ENCODE data around the gene ZDHHC8. TPM values are rescaled to one million over a fixed set of nuclear protein-coding genes. Genes with fewer than 3 reads are reported as not detected.

The ZDHHC8 gene
- total RNA-seq, 2 donors from 2014 or later, result 14.1 to 36.6 TPM

DNA sequence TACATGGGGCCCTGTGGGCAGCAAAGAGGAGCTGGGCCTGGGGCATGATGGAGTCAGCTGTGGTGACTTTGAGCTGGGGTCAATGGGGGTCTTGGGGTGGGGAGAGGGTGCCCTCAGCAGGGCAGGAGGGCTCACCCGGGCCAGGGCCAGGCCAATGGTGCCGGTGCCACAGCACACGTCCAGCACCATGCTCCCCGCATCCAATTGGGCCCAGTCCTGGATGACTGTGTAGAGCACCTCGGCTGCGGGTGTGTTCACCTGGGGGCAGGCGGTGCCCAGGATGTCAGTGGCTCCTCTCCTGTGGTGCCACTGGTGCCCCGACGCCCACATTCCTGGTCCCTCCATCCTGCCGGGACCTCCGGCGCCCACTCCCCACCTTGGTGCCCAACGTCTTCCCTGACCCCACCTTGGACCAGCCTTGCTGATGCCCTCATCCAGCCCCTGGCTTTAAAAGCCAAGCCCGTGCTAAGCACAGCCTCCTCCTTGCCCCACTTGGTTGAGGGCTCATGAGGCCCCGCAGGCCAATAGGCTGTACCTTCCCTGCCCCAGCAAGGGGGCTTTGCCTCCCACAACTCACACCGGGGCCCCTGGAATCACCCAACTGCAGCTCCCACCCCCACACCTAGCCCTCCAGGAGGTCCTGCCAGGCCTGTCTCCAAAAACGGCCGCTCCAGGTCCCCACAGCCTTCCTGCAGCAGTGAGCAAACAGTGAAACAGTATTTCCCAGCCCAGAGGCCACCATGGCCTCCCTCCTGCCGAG, 17.9 kb upstream of the ZDHHC8 start:
- Histone ChIP-seq H3K4me1 (replicated peaks) (peaks cover 3% of the 10 kb centered on the region), H3K27me3 (replicated peaks; ENCODE audit: insufficient read depth) (no peaks in the 10 kb centered on the region), H3K36me3 (peaks cover 0 to 21% of the 10 kb centered on the region in 2 donors), H3K4me3 (no peak overlapping the region), H3K9me3 (no peaks in the 10 kb centered on the region), H3K27ac (no peak overlapping the region)
- WGBS, result 88% methylated on average over 18 of the region's 19 CpGs
- no peak for DNase-seq (ENCODE audit: low spot score)
- intact Hi-C loops (cut with DNase I), result no loop called here
- no peak for TF ChIP-seq POLR2AphosphoS5 (IDR thresholded peaks at IDR 0.05)
- no peak for TF ChIP-seq POLR2A (IDR thresholded peaks at IDR 0.05)

GRCh38 chr22:20114506-20115475, 16.8 kb upstream of the ZDHHC8 start:
- intact Hi-C loops (cut with DNase I), result no loop called here
- H3K9me3 ChIP-seq, result no peaks in the 10 kb centered on the region
- no peak overlapping the region for H3K27ac ChIP-seq
- no peaks in the 10 kb centered on the region for H3K27me3 ChIP-seq (replicated peaks; ENCODE audit: insufficient read depth)
- peaks cover 0 to 19% of the 10 kb centered on the region in 2 donors for H3K36me3 ChIP-seq
- 92% methylated on average over 36 of the region's 36 CpGs for WGBS
- no peak for TF ChIP-seq POLR2A (IDR thresholded peaks at IDR 0.05)
- TF ChIP-seq, protein P1, sequence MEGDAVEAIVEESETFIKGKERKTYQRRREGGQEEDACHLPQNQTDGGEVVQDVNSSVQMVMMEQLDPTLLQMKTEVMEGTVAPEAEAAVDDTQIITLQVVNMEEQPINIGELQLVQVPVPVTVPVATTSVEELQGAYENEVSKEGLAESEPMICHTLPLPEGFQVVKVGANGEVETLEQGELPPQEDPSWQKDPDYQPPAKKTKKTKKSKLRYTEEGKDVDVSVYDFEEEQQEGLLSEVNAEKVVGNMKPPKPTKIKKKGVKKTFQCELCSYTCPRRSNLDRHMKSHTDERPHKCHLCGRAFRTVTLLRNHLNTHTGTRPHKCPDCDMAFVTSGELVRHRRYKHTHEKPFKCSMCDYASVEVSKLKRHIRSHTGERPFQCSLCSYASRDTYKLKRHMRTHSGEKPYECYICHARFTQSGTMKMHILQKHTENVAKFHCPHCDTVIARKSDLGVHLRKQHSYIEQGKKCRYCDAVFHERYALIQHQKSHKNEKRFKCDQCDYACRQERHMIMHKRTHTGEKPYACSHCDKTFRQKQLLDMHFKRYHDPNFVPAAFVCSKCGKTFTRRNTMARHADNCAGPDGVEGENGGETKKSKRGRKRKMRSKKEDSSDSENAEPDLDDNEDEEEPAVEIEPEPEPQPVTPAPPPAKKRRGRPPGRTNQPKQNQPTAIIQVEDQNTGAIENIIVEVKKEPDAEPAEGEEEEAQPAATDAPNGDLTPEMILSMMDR (IDR thresholded peaks at IDR 0.05), result no peak
- TF ChIP-seq POLR2AphosphoS5 (IDR thresholded peaks at IDR 0.05), result no peak
- H3K4me1 ChIP-seq (replicated peaks), result peaks cover 3% of the 10 kb centered on the region
- no peak overlapping the region for H3K4me3 ChIP-seq
- DNase-seq (ENCODE audit: low spot score), result no peak

GRCh38 chr22:20115691-20116375, 15.8 kb upstream of the ZDHHC8 start, which contains the start of gene RANBP1:
RANBP1 (plus strand) TSS chr22:20116104; CDS start chr22:20116185, 81 bp downstream.
- DNase-seq (ENCODE audit: low spot score), result no peak
- intact Hi-C loops (cut with DNase I), result loop anchor here (2.0 kb wide), 1 partner anchor 35 kb away; the partner anchor contains the start of gene DGCR8
- WGBS, result 64% methylated on average over 29 of the region's 30 CpGs

GRCh38 chr22:20116376-20116950, 15.1 kb upstream of the ZDHHC8 start:
- intact Hi-C loops (cut with DNase I), result loop anchor here (2.0 kb wide), 1 partner anchor 36 kb away; the partner anchor contains the start of gene DGCR8
- WGBS, result 11% methylated on average over 27 of the region's 27 CpGs

More at GRCh38 chr22:20115691-20116375, 15.8 kb upstream of the ZDHHC8 start, which contains the start of gene RANBP1:
- H3K4me1 ChIP-seq (replicated peaks), result peaks cover 3% of the 10 kb centered on the region
- H3K4me3 ChIP-seq, result peak within 1 kb of the TSS; percentile 80 to 88
- no peaks in the 10 kb centered on the region for H3K27me3 ChIP-seq (replicated peaks; ENCODE audit: insufficient read depth)
- no peaks in the 10 kb centered on the region for H3K9me3 ChIP-seq
- peak within 1 kb of the TSS; percentile 63 to 83 for H3K27ac ChIP-seq
- TF ChIP-seq POLR2A (IDR thresholded peaks at IDR 0.05), result no peak
- TF ChIP-seq, protein P1 (IDR thresholded peaks at IDR 0.05), result no peak
- TF ChIP-seq POLR2AphosphoS5 (IDR thresholded peaks at IDR 0.05), result no peak
- H3K36me3 ChIP-seq, result peaks cover 0 to 21% of the 10 kb centered on the region in 2 donors

More at GRCh38 chr22:20116376-20116950, 15.1 kb upstream of the ZDHHC8 start:
- DNase-seq (ENCODE audit: low spot score), result no peak
- no peak for TF ChIP-seq POLR2AphosphoS5 (IDR thresholded peaks at IDR 0.05)
- TF ChIP-seq POLR2A (IDR thresholded peaks at IDR 0.05), result no peak
- TF ChIP-seq, protein P1 (IDR thresholded peaks at IDR 0.05), result no peak
- Histone ChIP-seq H3K9me3 (no peaks in the 10 kb centered on the region), H3K36me3 (peaks cover 0 to 21% of the 10 kb centered on the region in 2 donors), H3K27ac (peak overlapping the region; percentile 63 to 83), H3K4me3 (peak overlapping the region; percentile 80 to 88), H3K27me3 (replicated peaks; ENCODE audit: insufficient read depth) (no peaks in the 10 kb centered on the region), H3K4me1 (replicated peaks) (peaks cover 3% of the 10 kb centered on the region)
